ENCODE results near the gene SHFL. TPM values are rescaled to one million over a fixed set of nuclear protein-coding genes. Genes with fewer than 3 reads are reported as not detected.

Gene SHFL
- total and polyA plus RNA-seq, 2 of the 8 experiments (the other 6 are each of a cell fraction or from before 2014, with no cell fraction given) = 25.3 to 37.1 TPM

GRCh38 chr19:10135551-10136334 lies 49.6 kb downstream of the SHFL start:
- ChIA-PET CTCF (ENCODE audit: partially characterized antibody) (interaction anchor here (1.2 kb wide), 1 partner anchor 114 kb away, joined by 3 read pairs; no protein-coding TSS in a partner anchor), POLR2A (ENCODE audit: partially characterized antibody) (interaction anchor here (0.5 to 29.1 kb wide), 5 partner anchors 13 to 198 kb away, joined by 3 to 412 read pairs (median 3); partner anchors contain the start of genes ANGPTL6, EIF3G, P2RY11 and PPAN)
- Histone ChIP-seq H3K4ac (replicated peaks; ENCODE audit: insufficient read length, low read depth, low read length) (no peak overlapping the region), H2BK15ac (ENCODE audit: low read length) (no peak overlapping the region), H3K14ac (ENCODE audit: insufficient read length) (no peak overlapping the region), H3K27ac (ENCODE audit: low read depth, low read length) (no peak overlapping the region), H2BK12ac (ENCODE audit: low read depth, low read length) (no peak overlapping the region), H2BK120ac (replicated peaks; ENCODE audit: low read depth, low read length) (no peak overlapping the region), H4K20me1 (replicated peaks in 1 of 2; ENCODE audit: control insufficient read depth in 1 of 2, insufficient read depth in 2 of 2, low read length in 2 of 2) (peaks cover 3 to 23% of the 10 kb centered on the region in 2 experiments), H3K23me2 (ENCODE audit: low read depth, low read length) (no peaks in the 10 kb centered on the region), H3K27me3 (replicated peaks in 1 of 4; ENCODE audit: control insufficient read depth in 3 of 4, extremely low read depth in 1 of 4, insufficient read depth in 3 of 4, low read length in 3 of 4) (no peaks in the 10 kb centered on the region), H3K79me1 (ENCODE audit: low read depth, low read length) (no peaks in the 10 kb centered on the region), H2AFZ (ENCODE audit: low read length) (no peak overlapping the region), H3K4me1 (replicated peaks in 1 of 4; ENCODE audit: control insufficient read depth in 3 of 4, insufficient read depth in 4 of 4, low read length in 3 of 4) (no peaks in the 10 kb centered on the region), H3K4me2 (ENCODE audit: insufficient read depth in 1 of 2, low read depth in 2 of 2, low read length in 2 of 2) (no peak overlapping the region), H2BK5ac (ENCODE audit: low read depth, low read length) (no peak overlapping the region), H2BK20ac (ENCODE audit: low read length) (no peak overlapping the region), H3K9ac (replicated peaks in 1 of 4; ENCODE audit: extremely low read depth in 1 of 4, low read depth in 3 of 4, low read length in 3 of 4) (no peak overlapping the region), H3K36me3 (ENCODE audit: control insufficient read depth in 2 of 4, insufficient read depth in 4 of 4, low read length in 3 of 4) (peaks cover 38 to 86% (median 67%) of the 10 kb centered on the region in 4 experiments), H3K9me3 (ENCODE audit: insufficient read depth in 2 of 2, low read depth in 1 of 2, low read length in 1 of 2) (no peaks in the 10 kb centered on the region), H3K4me3 (ENCODE audit: extremely low read depth in 1 of 4, insufficient read depth in 2 of 4, low read depth in 3 of 4, low read length in 4 of 4) (no peak overlapping the region), H3K79me2 (ENCODE audit: control insufficient read depth in 1 of 2, insufficient read depth in 2 of 2, low read length in 2 of 2) (no peaks in the 10 kb centered on the region), H4K91ac (replicated peaks; ENCODE audit: insufficient read length, low read length) (no peak overlapping the region), H3K18ac (ENCODE audit: extremely low read depth, low read length) (no peak overlapping the region), H4K5ac (ENCODE audit: insufficient read length, low read depth, low read length) (no peak overlapping the region), H4K8ac (ENCODE audit: extremely low read depth, insufficient read depth, low read length) (no peak overlapping the region; the same call in 1 of the 2 replicates), H3K56ac (replicated peaks; ENCODE audit: insufficient read length, low read depth, low read length) (no peak overlapping the region), H3K23ac (ENCODE audit: insufficient read length) (no peak overlapping the region), H2AK5ac (ENCODE audit: low read depth, low read length) (no peak overlapping the region)
- TF ChIP-seq HDAC2 (IDR thresholded peaks at IDR 0.05; ENCODE audit: borderline replicate concordance in 1 of 2, low read depth in 2 of 2, low read length in 2 of 2) (no peak), POLR2AphosphoS5 (IDR thresholded peaks at IDR 0.05; ENCODE audit: low read depth, low read length) (peak; percentile 16; the same call in 1 of the 2 replicates)
- FAIRE-seq (no peak), DNase-seq (ENCODE audit: low read depth in 1 of 2, low spot score in 2 of 2) (no peak)
- WGBS, 2 experiments (ENCODE audit: extremely low coverage in 1 of 2, insufficient coverage in 1 of 2, insufficient read length in 1 of 2, insufficient replicate concordance in 2 of 2, low coverage in 1 of 2, low lambda C conversion rate in 2 of 2, missing lambda C conversion rate in 1 of 2) = 95% methylated on average over 35 of the region's 39 CpGs; no CpG with 5 or more reads in 1 of the 2 experiments
